GM18519 (cell line): ENCODE measurements around the gene MPV17.
"Not testable (repeated sequence)": the region's sequence is repeated elsewhere in the genome, so short reads cannot be mapped to it uniquely, and the experiment has no call there.

Experiments used
- ATAC-seq: cut with Tn5 transposase; IDR thresholded peaks from one replicate; pipeline ENCODE4 v1.9.1; 2021; ENCODE audit warnings: mild to moderate bottlenecking, moderate library complexity; ENCODE audit not compliant: unreplicated experiment, low FRiP score

The MPV17 gene

GRCh38 chr2:27323596-27324285, 844 bp upstream of the MPV17 start:
- no peak for ATAC-seq

DNA sequence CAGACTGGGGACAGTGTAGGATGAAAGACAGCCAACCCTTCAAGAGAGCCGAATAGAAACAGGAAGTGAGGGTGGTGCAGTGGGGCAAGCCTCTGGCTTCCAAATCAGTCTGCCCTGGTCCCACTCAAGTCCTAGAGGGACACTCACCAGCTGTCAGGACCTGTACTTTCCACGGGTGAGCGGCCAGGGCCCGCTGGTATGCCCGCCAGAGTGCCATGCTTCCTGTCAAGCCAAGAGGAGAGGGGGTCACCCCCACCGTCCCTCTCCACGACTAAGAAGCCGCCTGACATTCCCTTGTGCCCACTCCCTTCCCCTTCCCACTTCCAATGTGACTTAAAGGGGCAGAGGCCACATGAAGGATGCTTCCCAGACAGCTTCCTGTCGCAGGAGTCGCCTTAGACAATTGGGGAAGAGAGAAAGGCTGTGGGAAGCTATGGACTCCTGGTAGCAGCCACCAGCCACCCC, 564 bp downstream of the MPV17 start:
- ATAC-seq: no peak

DNA sequence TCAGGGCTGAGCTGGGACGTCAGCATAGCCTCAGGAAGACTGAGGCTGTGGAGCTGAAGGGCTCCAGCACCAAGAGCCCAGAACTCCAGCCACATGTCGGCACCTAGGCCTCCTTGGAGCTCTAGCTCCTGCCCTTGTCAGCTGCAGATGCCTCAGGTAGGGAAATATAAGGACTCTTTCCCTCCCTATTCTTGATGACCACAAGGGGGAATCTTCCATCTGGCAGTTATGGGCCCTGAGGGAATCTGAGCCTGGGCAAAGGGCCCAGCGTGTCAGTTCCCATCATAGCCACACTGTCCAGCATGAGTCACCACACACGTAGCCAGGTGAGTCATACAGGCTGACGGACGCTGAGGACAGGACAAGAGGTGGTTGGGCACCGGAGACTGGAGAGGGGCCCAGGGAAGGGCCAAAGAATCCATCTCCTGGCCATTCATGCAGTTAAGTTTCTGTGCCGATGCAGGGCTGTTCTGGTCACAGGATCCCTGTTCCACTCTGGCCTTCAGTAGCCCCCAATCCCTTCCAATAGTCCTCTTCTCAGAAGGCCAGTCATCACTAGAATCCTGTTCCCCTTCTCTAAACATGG, 1.8 kb downstream of the MPV17 start:
- no peak for ATAC-seq

- not testable (repeated sequence) for ATAC-seq
These were observed 3.1 kb downstream of the MPV17 start for GRCh38 chr2:27319839-27320238.

- no peak for ATAC-seq
These were observed 6.1 kb downstream of the MPV17 start for GRCh38 chr2:27316655-27317412.

- no peak for ATAC-seq
These were observed 7.8 kb downstream of the MPV17 start for GRCh38 chr2:27315122-27315521.

GRCh38 chr2:27314709-27315108, 8.2 kb downstream of the MPV17 start:
- no peak for ATAC-seq

GRCh38 chr2:27313882-27314645, 8.8 kb downstream of the MPV17 start:
- ATAC-seq: no peak

DNA sequence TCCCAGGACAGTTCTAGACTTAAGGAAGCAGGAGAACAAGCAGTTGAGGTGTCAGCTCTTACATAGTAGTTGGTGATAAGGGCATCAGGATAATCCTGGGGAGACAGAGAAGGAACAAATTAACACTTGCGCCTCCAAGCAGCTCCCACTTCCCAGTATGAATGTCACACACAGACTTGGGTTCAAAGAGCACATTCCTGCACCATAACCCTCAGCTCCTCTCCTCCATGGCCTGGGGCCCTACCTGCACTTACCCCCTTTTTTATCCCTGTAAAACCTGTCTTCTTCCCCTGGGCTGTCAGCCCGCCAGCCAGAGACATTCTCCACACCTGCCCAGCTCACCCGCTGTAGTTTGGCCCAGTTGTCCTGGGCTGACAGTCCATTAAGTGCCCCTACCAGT, 10.7 kb downstream of the MPV17 start:
- ATAC-seq: no peak

DNA sequence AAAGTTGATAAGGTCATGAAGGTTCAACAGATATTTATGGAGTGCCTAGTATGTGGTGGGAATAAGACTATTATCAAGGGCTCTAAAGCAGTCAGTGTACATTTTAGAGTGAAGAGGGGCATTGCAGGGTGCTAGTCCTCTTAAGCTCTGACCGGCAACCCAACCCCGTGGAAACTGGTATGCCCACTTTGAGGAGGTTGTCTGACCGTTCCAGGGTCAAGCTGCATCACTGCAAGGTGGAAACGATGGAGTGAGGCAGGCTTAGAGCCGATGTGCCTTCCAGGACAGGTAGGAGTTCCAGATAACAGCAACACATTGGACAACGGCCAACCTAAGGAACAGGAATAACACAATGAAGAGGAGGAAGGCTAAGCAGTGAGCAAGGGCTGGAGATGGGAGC, 13.2 kb downstream of the MPV17 start:
- ATAC-seq: no peak

DNA sequence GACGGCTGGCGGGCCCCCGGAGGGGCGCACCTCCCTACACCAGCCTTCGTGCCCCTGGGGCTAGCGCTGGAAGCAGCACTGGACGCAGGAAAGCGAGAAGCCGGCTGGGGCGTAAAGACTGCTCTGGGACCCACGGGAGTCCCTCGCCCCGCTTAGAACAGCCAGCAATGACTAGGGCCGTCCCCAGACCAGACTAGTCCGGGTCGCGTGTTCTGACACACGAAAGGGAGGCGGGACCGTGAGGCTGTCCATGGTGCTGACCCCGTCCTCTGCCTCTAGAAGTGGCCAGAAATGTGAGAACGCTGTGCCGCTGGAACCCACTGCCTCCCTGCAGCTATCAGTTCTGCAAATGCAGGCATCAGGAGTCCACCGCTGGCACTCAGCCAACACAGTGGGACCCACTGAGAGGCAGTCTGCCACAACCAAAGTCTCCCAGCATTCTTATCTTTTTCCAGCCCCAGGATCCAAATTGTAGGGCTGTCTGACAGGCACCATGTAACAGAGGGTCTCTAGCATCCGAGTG, 14.5 kb downstream of the MPV17 start, which contains the start of gene UCN:
Gene UCN, minus strand, starts transcription at position 87 of the 523 bp plus-strand sequence. CDS start 550 bp downstream, outside the sequence.
- no peak for ATAC-seq

- ATAC-seq: no peak
These were observed 15.1 kb downstream of the MPV17 start for GRCh38 chr2:27307545-27308358.

DNA sequence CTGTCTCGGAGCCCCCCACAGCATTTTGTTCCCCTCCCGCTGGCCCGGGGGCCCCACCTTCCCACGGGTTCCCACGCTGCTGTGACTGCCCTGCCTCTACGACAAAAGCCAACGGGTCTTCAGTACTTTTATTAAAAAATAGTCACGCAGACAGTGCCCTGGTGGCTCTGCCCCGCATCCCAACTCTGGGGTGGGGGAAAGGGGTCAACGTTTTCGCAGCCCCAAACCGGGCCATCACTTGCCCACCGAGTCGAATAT, 15.7 kb downstream of the MPV17 start:
- no peak for ATAC-seq

DNA sequence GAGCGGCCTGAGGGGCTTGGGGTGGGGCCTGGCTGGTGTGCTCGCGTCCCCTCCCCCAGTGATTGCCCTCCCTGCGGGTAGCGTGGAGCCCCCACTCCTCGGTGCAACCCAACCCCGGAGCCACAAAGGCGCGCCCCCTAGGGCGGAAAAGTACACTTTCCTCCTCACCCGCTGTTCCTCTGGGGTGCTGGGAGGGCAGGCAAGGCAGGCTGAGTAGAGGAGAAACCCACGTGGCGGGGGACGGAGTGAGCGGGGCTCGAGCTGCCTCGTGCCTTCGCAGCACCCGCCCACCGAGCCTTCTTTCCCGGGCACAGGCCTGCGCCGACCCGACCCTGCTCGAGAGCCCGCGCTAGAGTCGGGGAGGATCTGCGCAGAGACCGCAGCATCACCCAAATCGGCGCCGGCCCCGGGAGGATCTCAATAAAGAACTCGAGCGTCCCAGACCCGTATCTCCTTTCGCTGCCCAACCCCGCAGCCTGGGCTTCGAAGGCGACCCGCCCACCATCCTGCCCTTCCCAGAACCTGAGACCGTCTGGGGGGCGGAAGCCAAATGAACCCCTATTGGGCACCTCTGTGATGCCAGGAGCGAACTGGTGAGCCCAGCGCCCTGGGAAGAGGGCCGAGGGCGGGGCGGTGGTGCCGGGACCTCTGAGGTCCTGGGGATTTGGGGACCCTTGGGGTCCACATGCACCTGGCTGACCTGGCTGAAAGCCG, 16.2 kb downstream of the MPV17 start:
- ATAC-seq: no peak

DNA sequence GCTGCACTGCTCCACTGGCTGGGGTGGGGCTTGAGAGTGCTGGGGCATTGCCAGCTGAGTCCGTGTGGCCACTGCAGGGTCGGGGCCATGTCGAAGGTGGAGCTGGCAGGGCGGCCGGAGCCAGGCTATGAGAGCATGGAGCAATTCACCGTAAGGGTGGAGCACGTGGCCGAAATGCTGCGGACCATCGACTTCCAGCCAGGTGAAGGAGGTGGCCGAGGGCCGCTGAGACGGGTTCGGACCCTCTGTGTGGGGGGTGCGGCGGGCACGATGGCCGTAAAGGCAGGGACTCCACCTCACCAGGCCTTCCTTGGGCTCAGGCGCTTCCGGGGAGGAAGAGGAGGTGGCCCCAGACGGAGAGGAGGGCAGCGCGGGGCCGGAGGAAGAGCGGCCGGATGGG, 16.8 kb downstream of the MPV17 start:
- ATAC-seq: no peak

DNA sequence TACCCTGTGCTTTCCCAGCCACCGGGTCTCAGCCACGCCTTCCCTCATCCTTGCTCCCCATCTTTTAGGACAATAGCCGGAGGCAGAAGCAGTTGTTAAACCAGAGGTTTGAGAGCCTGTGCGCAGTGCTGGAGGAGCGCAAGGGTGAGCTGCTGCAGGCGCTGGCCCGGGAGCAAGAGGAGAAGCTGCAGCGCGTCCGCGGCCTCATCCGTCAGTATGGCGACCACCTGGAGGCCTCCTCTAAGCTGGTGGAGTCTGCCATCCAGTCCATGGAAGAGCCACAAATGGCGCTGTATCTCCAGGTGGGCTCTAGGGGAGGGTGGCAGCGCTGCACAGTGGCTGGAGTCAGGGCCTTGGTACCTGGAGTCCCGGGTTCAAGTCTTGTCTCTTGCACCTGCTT, 17.4 kb downstream of the MPV17 start:
- no peak for ATAC-seq

DNA sequence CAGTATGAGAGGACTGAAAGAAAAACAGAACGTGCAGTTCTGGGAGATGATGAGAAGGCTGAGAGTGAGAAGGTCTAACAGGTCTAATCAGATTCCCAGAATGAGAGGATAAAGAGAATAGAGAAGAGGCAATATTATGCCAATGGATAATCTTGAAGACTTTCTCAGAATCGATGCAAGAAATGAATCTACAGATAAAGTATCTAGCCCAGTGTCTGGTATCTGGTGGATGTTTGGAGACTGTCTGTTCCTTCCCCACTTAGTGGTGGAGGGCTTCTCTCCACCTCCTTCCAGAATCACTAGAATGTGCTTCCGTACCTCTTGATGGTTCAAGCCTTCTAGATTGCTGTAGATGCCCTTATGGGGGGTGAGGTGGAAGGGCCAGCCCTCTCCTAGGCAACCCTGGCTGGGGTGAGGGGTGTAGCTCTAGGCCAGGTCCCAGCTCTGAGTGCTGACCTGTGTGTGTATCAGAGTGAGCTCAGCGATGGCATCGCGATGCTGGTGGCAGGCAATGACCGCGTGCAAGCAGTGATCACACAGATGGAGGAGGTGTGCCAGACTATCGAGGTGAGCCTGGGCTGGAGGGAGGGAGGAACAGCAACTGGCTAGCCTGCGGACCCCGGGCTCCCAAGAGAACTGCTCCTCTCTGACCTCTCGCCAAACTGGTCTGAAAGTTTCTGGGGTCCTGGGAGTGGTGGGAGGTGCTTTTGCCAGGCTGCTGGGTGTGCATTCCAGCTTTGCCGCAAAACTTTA, 18.2 kb downstream of the MPV17 start:
- ATAC-seq: no peak

DNA sequence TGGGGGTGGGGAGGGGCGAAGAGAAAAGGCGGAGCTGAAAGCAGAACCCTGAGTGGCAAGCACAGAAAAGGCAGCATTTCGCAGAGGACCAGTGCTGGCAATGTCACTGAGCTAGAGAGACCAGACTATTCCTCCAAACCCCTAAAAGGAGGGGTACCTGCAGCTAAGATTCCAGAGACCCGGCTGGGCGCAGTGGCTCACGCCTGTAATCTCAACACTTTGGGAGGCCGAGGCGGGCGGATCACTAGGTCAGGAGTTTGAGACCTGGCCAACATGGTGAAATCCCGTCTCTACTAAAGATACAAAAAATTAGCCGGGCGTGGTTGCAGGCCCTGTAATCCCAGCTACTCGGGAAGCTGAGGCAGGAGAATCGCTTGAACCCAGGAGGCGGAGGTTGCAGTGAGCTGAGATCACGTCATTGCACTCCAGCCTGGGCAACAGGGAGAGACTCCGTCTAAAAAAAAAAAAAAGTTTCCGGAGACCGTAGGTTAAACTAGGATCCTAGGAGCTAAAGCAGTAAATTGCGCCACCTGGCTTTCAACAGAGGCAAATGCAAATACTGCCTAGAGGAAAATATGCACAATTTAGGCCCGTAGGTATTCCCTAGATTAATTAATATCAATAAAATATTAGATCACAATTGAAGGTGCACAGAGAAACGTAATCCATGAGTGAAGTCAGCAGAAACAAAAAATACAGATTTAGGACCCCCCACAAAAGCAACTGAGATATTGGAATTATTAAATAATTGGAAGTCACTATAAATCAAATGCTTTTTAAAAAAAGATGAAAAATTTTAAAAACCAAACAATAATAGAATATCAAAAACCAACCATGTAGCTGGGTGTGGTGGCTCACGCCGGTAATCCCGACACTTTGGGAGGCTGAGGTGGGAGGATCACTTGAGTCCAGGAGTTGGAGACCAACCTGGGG, 19.5 kb downstream of the MPV17 start:
- no peak for ATAC-seq
